A172 (cell line): ENCODE measurements around the gene ACOT11. TPM values are rescaled to one million over a fixed set of nuclear protein-coding genes. Genes with fewer than 3 reads are reported as not detected.

Source experiments
- DNase-seq: peaks from one replicate; pipeline ENCODE4 v3.0.0-alpha.2; 2015; ENCODE audit warnings: low spot score
- total RNA-seq: library from RNA; depleted of rRNA; stranded (reverse); fragments of >200 nt; shearing (Covaris generic); gene quantifications from 2 replicates; pipeline ENCODE4 v1.2.3, GENCODE V29; 2014

The ACOT11 gene
- total RNA-seq, 1 experiment from 2014 or later = 3.0 TPM

- no peak for DNase-seq
Measured at GRCh38 chr1:54537611-54538010, 10.4 kb upstream of the ACOT11 start.

GRCh38 chr1:54538538-54538937, 9.5 kb upstream of the ACOT11 start:
- no peak for DNase-seq

GRCh38 chr1:54540582-54541295, 7.3 kb upstream of the ACOT11 start:
- no peak for DNase-seq

GRCh38 chr1:54542120-54542961, 5.7 kb upstream of the ACOT11 start:
- peak; percentile 79 for DNase-seq

GRCh38 chr1:54542962-54543539, 5.0 kb upstream of the ACOT11 start:
- no peak for DNase-seq

- DNase-seq = peak; percentile 13
Measured at GRCh38 chr1:54543729-54544496, 4.1 kb upstream of the ACOT11 start.

GRCh38 chr1:54545916-54546635, 2.0 kb upstream of the ACOT11 start:
- no peak for DNase-seq

GRCh38 chr1:54546651-54547401, 1.2 kb upstream of the ACOT11 start:
- no peak for DNase-seq

GRCh38 chr1:54548389-54549044, 489 bp downstream of the ACOT11 start:
- no peak for DNase-seq

GRCh38 chr1:54549181-54549924, 1.3 kb downstream of the ACOT11 start:
- DNase-seq = no peak

- no peak for DNase-seq
Measured at GRCh38 chr1:54551891-54552290, 3.9 kb downstream of the ACOT11 start.

- no peak for DNase-seq
Measured at GRCh38 chr1:54553602-54554313, 5.7 kb downstream of the ACOT11 start.

- no peak for DNase-seq
Measured at GRCh38 chr1:54556110-54556509, 8.1 kb downstream of the ACOT11 start.

- DNase-seq = no peak
Measured at GRCh38 chr1:54557671-54558355, 9.8 kb downstream of the ACOT11 start.

- no peak for DNase-seq
Measured at GRCh38 chr1:54558434-54559030, 10.5 kb downstream of the ACOT11 start.

GRCh38 chr1:54559111-54559548, 11.1 kb downstream of the ACOT11 start:
- DNase-seq = no peak

GRCh38 chr1:54559771-54560231, 11.8 kb downstream of the ACOT11 start:
- no peak for DNase-seq
